Stomach (tissue), 4 donors: ENCODE measurements around the gene MTCL1.

Experiments used
- EP300 ChIP-seq: sonication (generic); formaldehyde crosslinking; IDR thresholded peaks from one replicate; pipeline ENCODE4 v1.6.1; 2017; ENCODE audit warnings: antibody characterized with exemption
- POLR2A ChIP-seq, 4 donors: fragments of 450-650 bp; IDR thresholded peaks; one replicate each; pipeline ENCODE4 v1.6.1; 2016; ENCODE audit warnings: antibody characterized with exemption in 4 of 4, control low read depth in 2 of 4, mild to moderate bottlenecking in 1 of 4, moderate library complexity in 1 of 4
- POLR2AphosphoS5 ChIP-seq, 3 donors: sonication (generic); formaldehyde crosslinking; IDR thresholded peaks; one replicate each; pipeline ENCODE4 v1.6.1; 2016; ENCODE audit warnings: antibody characterized with exemption in 3 of 3
- TF ChIP-seq, protein P1 (sequence below), 7 experiments: fragments of 450-650 bp in 4 of 7; fragments of 200-600 bp in 3 of 7; sonication (generic) in 3 of 7; IDR thresholded peaks; one replicate each; pipeline ENCODE4 v1.5.1; 2016 to 2019; ENCODE audit warnings: antibody characterized with exemption in 7 of 7, control low read depth in 2 of 7, mild to moderate bottlenecking in 1 of 7

DNA sequence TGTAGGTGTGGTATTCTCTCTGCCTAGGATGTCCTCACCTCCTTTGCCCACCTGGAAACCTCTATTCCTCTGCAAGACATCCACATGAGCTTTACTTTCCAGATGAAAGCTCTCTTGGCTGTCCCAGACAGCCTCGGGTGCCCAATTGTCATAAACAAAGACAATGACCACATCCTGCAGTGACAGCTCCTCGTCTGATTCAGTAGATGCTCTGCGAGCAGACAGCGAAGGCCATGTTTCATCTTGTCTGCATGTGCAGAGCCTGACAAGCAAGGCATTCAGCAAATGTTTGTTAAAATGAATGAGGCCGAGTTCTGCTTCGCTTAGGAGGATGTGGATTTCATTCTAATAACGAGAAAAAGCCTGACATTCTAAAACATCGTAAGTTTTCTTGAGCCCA lies 150.9 kb downstream of the MTCL1 start:
- TF ChIP-seq, protein P1, sequence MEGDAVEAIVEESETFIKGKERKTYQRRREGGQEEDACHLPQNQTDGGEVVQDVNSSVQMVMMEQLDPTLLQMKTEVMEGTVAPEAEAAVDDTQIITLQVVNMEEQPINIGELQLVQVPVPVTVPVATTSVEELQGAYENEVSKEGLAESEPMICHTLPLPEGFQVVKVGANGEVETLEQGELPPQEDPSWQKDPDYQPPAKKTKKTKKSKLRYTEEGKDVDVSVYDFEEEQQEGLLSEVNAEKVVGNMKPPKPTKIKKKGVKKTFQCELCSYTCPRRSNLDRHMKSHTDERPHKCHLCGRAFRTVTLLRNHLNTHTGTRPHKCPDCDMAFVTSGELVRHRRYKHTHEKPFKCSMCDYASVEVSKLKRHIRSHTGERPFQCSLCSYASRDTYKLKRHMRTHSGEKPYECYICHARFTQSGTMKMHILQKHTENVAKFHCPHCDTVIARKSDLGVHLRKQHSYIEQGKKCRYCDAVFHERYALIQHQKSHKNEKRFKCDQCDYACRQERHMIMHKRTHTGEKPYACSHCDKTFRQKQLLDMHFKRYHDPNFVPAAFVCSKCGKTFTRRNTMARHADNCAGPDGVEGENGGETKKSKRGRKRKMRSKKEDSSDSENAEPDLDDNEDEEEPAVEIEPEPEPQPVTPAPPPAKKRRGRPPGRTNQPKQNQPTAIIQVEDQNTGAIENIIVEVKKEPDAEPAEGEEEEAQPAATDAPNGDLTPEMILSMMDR (IDR thresholded peaks at IDR 0.05): no peak
- TF ChIP-seq POLR2A (IDR thresholded peaks at IDR 0.05) (no peak), EP300 (no peak), POLR2AphosphoS5 (IDR thresholded peaks at IDR 0.05) (no peak)
